Breast epithelium (tissue), 3 donors: ENCODE results near the gene C1GALT1C1.

Experiments
- CTCF ChIP-seq, 3 donors: fragments of 450-650 bp; IDR thresholded peaks; one replicate each; pipeline ENCODE4 v1.5.1; 2016 to 2017; ENCODE audit warnings: antibody characterized with exemption in 3 of 3, mild to moderate bottlenecking in 3 of 3, moderate library complexity in 3 of 3
- POLR2A ChIP-seq: fragments of 450-650 bp; IDR thresholded peaks from one replicate; pipeline ENCODE4 v1.6.1; 2016; ENCODE audit warnings: antibody characterized with exemption, mild to moderate bottlenecking, moderate library complexity
- POLR2AphosphoS5 ChIP-seq, 3 donors: sonication (generic); formaldehyde crosslinking; IDR thresholded peaks; one replicate each; pipeline ENCODE4 v1.6.1; 2017; ENCODE audit warnings: antibody characterized with exemption in 3 of 3

GRCh38 chrX:120668357-120668756 is 38.5 kb upstream of the C1GALT1C1 start:
- TF ChIP-seq CTCF (IDR thresholded peaks at IDR 0.05) (no peak), POLR2A (no peak), POLR2AphosphoS5 (IDR thresholded peaks at IDR 0.05) (no peak)
